ENCODE results near the gene RFX4. TPM values are rescaled to one million over a fixed set of nuclear protein-coding genes. Genes with fewer than 3 reads are reported as not detected.

The RFX4 gene
- total and polyA plus RNA-seq, 10 of the 15 experiments (the other 5 are each of a cell fraction or from before 2014, with no cell fraction given), result 0.02 to 0.23 TPM; not detected in 8

DNA sequence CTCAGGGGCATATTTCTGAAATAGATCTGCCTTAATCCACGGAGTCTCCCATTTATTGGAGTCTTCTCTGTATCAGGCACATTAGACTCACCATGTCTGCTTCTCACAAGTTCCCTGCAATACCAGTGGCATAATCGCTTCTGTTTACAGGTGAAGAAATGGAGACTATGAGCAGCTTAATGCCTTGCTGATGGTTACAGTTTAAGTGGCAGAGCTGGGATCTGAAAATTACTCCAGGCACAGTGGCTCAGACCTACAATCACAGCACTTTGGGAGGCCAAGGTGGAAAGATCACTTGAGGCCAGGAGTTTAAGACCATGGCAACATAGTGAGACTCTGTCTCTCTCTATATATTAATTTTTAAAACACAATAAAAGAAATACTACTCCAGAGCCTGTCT lies 184.4 kb downstream of the RFX4 start:
- WGBS (ENCODE audit: insufficient coverage, insufficient replicate concordance, low lambda C conversion rate, missing lambda C conversion rate), result 86% methylated on average over 2 of the region's 2 CpGs
- ChIA-PET CTCF (interaction anchor here (1.2 kb wide), 2 partner anchors 17 to 30 kb away, joined by 3 read pairs; no protein-coding TSS in a partner anchor), SMC1A (ENCODE audit: uncharacterized antibody, unreplicated experiment) (interaction anchor here (0.7 to 1.0 kb wide), 2 partner anchors 9 to 75 kb away, joined by 3 read pairs; no protein-coding TSS in a partner anchor), POLR2A (no interaction called here), RAD21 (ENCODE audit: unreplicated experiment) (no interaction called here)
- FAIRE-seq, result no peak
- H3K9ac ChIP-seq (ENCODE audit: control insufficient read depth, insufficient read depth, low read length), result no peak overlapping the region
- no peak for TF ChIP-seq IKZF2 (IDR thresholded peaks at IDR 0.05)
- no peak for TF ChIP-seq MEF2A (IDR thresholded peaks at IDR 0.05; ENCODE audit: insufficient read depth, low read depth, low read length)
- no peak for TF ChIP-seq ZBED1 (IDR thresholded peaks at IDR 0.05; ENCODE audit: borderline replicate concordance)
- no peak for TF ChIP-seq KAT2A (conservative IDR thresholded peaks at IDR 0.05; ENCODE audit: control insufficient read depth, low read depth, low read length)
- TF ChIP-seq CEBPB (IDR thresholded peaks at IDR 0.05; ENCODE audit: borderline replicate concordance in 1 of 2, low read depth in 2 of 2, low read length in 2 of 2), result no peak
- TF ChIP-seq JUND (IDR thresholded peaks at IDR 0.05; ENCODE audit: low read depth, low read length), result no peak
- no peak for TF ChIP-seq MYC (IDR thresholded peaks at IDR 0.05; ENCODE audit: insufficient read depth, insufficient read length, insufficient replicate concordance, low read length, severe bottlenecking)
- TF ChIP-seq WRNIP1 (IDR thresholded peaks at IDR 0.05; ENCODE audit: borderline replicate concordance, low read depth, low read length), result no peak
- TF ChIP-seq SRF (IDR thresholded peaks at IDR 0.05; ENCODE audit: low read depth in 2 of 2, low read length in 2 of 2), result no peak
- TF ChIP-seq HDAC2 (IDR thresholded peaks at IDR 0.05), result no peak
- no peak for TF ChIP-seq FOXM1 (IDR thresholded peaks at IDR 0.05; ENCODE audit: low read depth, low read length)
- TF ChIP-seq, protein P1, sequence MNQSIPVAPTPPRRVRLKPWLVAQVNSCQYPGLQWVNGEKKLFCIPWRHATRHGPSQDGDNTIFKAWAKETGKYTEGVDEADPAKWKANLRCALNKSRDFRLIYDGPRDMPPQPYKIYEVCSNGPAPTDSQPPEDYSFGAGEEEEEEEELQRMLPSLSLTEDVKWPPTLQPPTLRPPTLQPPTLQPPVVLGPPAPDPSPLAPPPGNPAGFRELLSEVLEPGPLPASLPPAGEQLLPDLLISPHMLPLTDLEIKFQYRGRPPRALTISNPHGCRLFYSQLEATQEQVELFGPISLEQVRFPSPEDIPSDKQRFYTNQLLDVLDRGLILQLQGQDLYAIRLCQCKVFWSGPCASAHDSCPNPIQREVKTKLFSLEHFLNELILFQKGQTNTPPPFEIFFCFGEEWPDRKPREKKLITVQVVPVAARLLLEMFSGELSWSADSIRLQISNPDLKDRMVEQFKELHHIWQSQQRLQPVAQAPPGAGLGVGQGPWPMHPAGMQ (IDR thresholded peaks at IDR 0.05; ENCODE audit: borderline replicate concordance), result no peak
- TF ChIP-seq NFIC (IDR thresholded peaks at IDR 0.05; ENCODE audit: low read depth, low read length), result no peak
- TF ChIP-seq ESRRA (IDR thresholded peaks at IDR 0.05; ENCODE audit: low read length), result no peak
- TF ChIP-seq RCOR1 (conservative IDR thresholded peaks at IDR 0.05; ENCODE audit: low read depth, low read length), result no peak
- TF ChIP-seq POU2F2 (IDR thresholded peaks at IDR 0.05; ENCODE audit: borderline replicate concordance, low read depth, low read length), result no peak
- TF ChIP-seq PML (IDR thresholded peaks at IDR 0.05; ENCODE audit: low read length), result no peak
- TF ChIP-seq, protein P2, sequence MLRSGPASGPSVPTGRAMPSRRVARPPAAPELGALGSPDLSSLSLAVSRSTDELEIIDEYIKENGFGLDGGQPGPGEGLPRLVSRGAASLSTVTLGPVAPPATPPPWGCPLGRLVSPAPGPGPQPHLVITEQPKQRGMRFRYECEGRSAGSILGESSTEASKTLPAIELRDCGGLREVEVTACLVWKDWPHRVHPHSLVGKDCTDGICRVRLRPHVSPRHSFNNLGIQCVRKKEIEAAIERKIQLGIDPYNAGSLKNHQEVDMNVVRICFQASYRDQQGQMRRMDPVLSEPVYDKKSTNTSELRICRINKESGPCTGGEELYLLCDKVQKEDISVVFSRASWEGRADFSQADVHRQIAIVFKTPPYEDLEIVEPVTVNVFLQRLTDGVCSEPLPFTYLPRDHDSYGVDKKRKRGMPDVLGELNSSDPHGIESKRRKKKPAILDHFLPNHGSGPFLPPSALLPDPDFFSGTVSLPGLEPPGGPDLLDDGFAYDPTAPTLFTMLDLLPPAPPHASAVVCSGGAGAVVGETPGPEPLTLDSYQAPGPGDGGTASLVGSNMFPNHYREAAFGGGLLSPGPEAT (IDR thresholded peaks at IDR 0.05; ENCODE audit: low read depth), result no peak
- H4K20me1 ChIP-seq (ENCODE audit: control insufficient read depth, insufficient read depth), result no peaks in the 10 kb centered on the region
- H3K79me2 ChIP-seq (ENCODE audit: control insufficient read depth, insufficient read depth, low read length), result no peaks in the 10 kb centered on the region
- peaks cover 15% of the 10 kb centered on the region; the same call in 1 of the 2 replicates for H3K4me1 ChIP-seq (ENCODE audit: control insufficient read depth, insufficient read depth, low read length)
- H3K27ac ChIP-seq (ENCODE audit: control insufficient read depth, insufficient read depth), result no peak overlapping the region
- no peak for DNase-seq (ENCODE audit: low read depth, low spot score)
- no peaks in the 10 kb centered on the region for H3K9me3 ChIP-seq (replicated peaks; ENCODE audit: control insufficient read depth, insufficient read depth, low read length)
- H3K36me3 ChIP-seq (ENCODE audit: control insufficient read depth in 2 of 2, insufficient read depth in 2 of 2, low read length in 1 of 2), result no peaks in the 10 kb centered on the region
- H3K27me3 ChIP-seq (replicated peaks in 1 of 2; ENCODE audit: control insufficient read depth in 2 of 2, insufficient read depth in 2 of 2, low read length in 1 of 2), result no peaks in the 10 kb centered on the region
- in situ Hi-C loops (cut with MboI), result no loop called here
- no peak overlapping the region for H3K4me3 ChIP-seq
- BruUV-seq (replicated peaks), result no TSS peak
- H2AFZ ChIP-seq (ENCODE audit: control insufficient read depth, low read depth, low read length), result no peak overlapping the region
- no peak for ATAC-seq
- no peak overlapping the region for H3K4me2 ChIP-seq (ENCODE audit: control insufficient read depth, insufficient read depth)
- intact Hi-C loops (cut with micrococcal nuclease; ENCODE audit: unreplicated experiment), result no loop called here

Data from GM12878 (cell line).